Neural crest cell (in vitro differentiated cells): ENCODE measurements around the gene SDCCAG8. TPM values are rescaled to one million over a fixed set of nuclear protein-coding genes. Genes with fewer than 3 reads are reported as not detected.

Experiments used
- DNase-seq: peaks from one replicate; pipeline ENCODE4 v3.0.0; 2021; ENCODE audit warnings: low read depth, mixed read lengths, low spot score
- H3K27ac Mint-ChIP-seq: one replicate; pipeline ENCODE4 v1.8.0; 2021; ENCODE audit warnings: mild to moderate bottlenecking, mixed read lengths; ENCODE audit not compliant: unreplicated experiment
- H3K27me3 Mint-ChIP-seq: 2 replicates; pipeline ENCODE4 v1.8.0; 2021; ENCODE audit warnings: low read depth, mild to moderate bottlenecking, mixed read lengths
- H3K36me3 Mint-ChIP-seq: 2 replicates; pipeline ENCODE4 v1.8.0; 2021; ENCODE audit warnings: low read depth, mild to moderate bottlenecking, mixed read lengths
- H3K4me1 Mint-ChIP-seq: 2 replicates; pipeline ENCODE4 v1.8.0; 2021; ENCODE audit warnings: mixed read lengths
- H3K4me3 Mint-ChIP-seq: one replicate; pipeline ENCODE4 v1.8.0; 2021; ENCODE audit warnings: mild to moderate bottlenecking, mixed read lengths
- H3K9me3 Mint-ChIP-seq: 2 replicates; pipeline ENCODE4 v1.8.0; 2021; ENCODE audit warnings: mixed read lengths
- total RNA-seq: library from RNA; stranded (reverse); gene quantifications from 2 replicates; pipeline ENCODE4 v1.2.1, GENCODE V29; 2021
- TF ChIP-seq, protein P1 (sequence below): fragments of 200-600 bp; sonication (generic); conservative IDR thresholded peaks from 2 replicates; pipeline ENCODE4 v1.5.0; 2021; ENCODE audit warnings: antibody characterized with exemption, mild to moderate bottlenecking

SDCCAG8 gene
- total RNA-seq, 1 donor from 2014 or later: 19.9 TPM

DNA sequence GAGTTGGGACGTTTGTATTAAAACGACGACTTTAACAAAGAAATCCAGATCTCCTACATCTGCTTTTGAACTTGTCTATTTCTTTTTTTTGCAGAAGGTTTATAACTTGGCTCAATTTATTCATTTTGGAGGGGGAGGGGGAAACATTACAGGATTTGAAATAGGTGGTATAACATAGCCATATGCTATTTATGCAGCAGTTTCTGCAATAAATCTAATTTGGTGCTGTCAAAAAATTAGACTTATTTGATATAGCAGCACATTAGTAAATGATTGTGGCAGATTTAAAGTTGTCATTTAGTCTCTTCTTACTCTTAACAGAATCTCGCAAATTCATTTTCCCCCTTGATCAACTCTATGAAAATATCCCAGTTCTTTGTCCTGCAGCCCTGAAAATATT is 138.2 kb downstream of the SDCCAG8 start:
- Mint-ChIP-seq H3K27ac (no peak overlapping the region), H3K27me3 (no peaks in the 10 kb centered on the region), H3K36me3 (no peaks in the 10 kb centered on the region), H3K4me1 (peaks cover 29% of the 10 kb centered on the region), H3K9me3 (no peaks in the 10 kb centered on the region), H3K4me3 (no peak overlapping the region)
- DNase-seq: no peak
- TF ChIP-seq, protein P1, sequence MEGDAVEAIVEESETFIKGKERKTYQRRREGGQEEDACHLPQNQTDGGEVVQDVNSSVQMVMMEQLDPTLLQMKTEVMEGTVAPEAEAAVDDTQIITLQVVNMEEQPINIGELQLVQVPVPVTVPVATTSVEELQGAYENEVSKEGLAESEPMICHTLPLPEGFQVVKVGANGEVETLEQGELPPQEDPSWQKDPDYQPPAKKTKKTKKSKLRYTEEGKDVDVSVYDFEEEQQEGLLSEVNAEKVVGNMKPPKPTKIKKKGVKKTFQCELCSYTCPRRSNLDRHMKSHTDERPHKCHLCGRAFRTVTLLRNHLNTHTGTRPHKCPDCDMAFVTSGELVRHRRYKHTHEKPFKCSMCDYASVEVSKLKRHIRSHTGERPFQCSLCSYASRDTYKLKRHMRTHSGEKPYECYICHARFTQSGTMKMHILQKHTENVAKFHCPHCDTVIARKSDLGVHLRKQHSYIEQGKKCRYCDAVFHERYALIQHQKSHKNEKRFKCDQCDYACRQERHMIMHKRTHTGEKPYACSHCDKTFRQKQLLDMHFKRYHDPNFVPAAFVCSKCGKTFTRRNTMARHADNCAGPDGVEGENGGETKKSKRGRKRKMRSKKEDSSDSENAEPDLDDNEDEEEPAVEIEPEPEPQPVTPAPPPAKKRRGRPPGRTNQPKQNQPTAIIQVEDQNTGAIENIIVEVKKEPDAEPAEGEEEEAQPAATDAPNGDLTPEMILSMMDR: no peak

DNA sequence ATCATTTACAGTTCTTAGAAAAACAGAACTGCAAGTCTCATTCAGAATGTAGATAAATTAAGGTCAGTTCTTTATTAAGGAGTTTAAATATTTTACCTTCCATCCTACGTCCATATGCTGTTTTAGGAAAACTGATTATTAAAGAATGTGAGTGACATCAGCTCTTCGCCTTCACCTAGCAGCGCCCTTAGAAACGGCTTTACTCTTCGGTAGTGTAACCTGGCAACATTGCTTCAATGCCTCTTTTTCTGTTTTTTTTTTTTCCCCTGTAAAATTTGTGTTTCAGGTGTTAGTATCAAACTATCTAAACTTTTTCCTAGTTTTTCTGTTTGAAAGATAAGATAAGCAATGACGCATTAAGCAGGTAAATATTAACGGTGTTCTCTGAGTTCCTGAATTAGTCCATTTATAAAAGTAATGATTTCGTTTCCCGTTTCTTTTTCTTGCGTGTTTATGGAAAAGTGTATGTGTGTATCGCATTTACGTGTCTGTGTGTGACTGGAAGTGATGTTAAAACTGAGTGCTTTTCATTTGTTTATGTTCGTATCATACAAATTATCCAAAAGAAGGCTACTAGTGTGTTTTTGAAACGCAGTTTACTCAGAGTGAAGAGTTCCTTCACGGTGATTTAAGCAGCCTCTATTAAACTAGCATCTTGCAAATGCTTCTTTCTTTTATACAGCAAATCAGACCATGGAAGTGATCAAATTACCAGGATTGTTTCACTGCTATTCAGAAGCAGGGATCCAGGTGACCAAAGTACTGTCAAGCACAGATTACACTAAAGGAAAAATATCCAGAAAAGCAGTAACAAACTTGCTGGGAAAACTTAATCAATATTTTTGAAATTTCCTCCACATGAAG is 139.0 kb downstream of the SDCCAG8 start:
- peaks cover 29% of the 10 kb centered on the region for H3K4me1 Mint-ChIP-seq
- no peaks in the 10 kb centered on the region for H3K36me3 Mint-ChIP-seq
- TF ChIP-seq, protein P1: no peak
- H3K27me3 Mint-ChIP-seq: no peaks in the 10 kb centered on the region
- no peak overlapping the region for H3K4me3 Mint-ChIP-seq
- H3K9me3 Mint-ChIP-seq: no peaks in the 10 kb centered on the region
- H3K27ac Mint-ChIP-seq: no peak overlapping the region
- DNase-seq: no peak

DNA sequence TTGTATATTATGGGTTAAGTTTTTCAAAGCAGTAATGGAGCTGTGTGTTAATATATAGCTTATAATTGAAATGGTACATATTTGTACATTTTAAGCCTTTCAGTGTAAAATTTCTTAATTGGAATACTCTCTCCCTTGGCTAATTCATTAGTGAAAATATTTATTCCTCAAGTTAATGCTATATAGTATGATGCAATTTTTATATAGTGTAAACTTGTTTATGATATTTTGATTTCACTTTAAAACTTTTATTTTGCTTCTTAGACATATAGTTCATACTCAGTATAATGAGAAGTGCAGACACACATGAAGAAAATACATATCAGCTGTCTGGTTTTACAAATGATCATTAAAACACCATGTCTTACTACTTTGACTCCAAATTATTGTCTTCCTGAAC is 140.6 kb downstream of the SDCCAG8 start:
- H3K27ac Mint-ChIP-seq: no peak overlapping the region
- TF ChIP-seq, protein P1: no peak
- no peaks in the 10 kb centered on the region for H3K27me3 Mint-ChIP-seq
- peaks cover 28% of the 10 kb centered on the region for H3K4me1 Mint-ChIP-seq
- DNase-seq: no peak
- H3K4me3 Mint-ChIP-seq: no peak overlapping the region
- no peaks in the 10 kb centered on the region for H3K36me3 Mint-ChIP-seq
- no peaks in the 10 kb centered on the region for H3K9me3 Mint-ChIP-seq

DNA sequence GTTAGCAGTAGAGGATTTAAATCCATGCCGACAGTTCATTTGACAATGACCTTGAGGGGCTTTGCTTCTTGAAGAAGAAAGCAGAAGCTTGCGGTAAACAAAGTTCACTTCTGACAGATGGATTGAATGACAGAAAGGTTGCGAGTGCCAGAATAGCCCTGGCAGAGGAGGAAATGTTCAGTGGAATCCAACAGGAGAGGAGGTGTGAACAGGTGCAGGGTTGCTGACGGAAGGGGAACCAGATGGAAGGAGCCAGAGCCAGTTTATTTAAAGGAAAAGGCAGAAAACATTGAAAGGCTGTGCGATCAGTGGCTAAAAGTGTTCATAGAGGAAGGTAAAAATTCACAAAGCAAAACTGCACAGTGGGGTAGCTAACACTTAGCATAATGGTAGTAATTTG is 141.0 kb downstream of the SDCCAG8 start:
- no peak overlapping the region for H3K27ac Mint-ChIP-seq

DNA sequence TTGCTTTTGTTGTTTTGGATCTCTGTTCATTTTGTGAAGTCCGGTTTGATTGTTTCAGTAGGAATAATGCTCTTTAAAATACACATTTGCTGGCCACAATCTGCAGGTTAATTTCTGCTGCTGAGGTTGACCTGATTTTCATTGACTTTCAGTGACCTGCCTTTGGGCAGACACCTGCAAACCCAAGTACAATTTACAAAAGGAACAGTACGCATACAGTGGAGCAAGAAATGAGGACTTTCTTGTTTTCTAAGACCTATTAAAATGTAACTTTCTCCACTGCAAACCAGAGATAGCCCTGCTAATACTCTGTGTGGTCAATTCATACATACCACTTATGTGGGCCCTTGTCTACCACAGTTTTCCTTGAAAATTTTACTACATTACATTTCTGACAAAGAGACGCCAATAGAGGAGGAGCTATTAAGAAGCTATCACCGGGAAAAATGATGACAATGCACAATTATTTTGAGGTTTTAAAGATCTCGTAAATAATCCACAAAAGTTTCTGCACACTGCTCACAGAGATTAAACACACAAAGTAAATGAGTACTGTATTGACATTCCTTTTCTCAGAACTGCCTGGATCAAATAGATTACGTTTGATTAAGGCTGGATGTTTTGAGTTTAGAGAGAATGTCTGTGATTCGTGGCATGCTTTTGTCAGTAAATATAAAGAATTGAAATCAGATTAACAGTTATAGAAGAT is 141.9 kb downstream of the SDCCAG8 start:
- no peaks in the 10 kb centered on the region for H3K9me3 Mint-ChIP-seq
- no peaks in the 10 kb centered on the region for H3K27me3 Mint-ChIP-seq
- peaks cover 3% of the 10 kb centered on the region for H3K36me3 Mint-ChIP-seq
- H3K4me1 Mint-ChIP-seq: peaks cover 14% of the 10 kb centered on the region
- no peak overlapping the region for H3K4me3 Mint-ChIP-seq
- TF ChIP-seq, protein P1: no peak
- no peak for DNase-seq
- no peak overlapping the region for H3K27ac Mint-ChIP-seq

More for the DNA sequence above, 141.0 kb downstream of the SDCCAG8 start:
- Mint-ChIP-seq H3K4me3 (no peak overlapping the region), H3K36me3 (no peaks in the 10 kb centered on the region), H3K27me3 (no peaks in the 10 kb centered on the region), H3K9me3 (no peaks in the 10 kb centered on the region), H3K4me1 (peaks cover 23% of the 10 kb centered on the region)
- TF ChIP-seq, protein P1: no peak
- no peak for DNase-seq
